Calu3 (cell line): ENCODE results near the gene ANKRD33B. TPM values are rescaled to one million over a fixed set of nuclear protein-coding genes. Genes with fewer than 3 reads are reported as not detected.

Source experiments
- BruUV-seq: library from RNA; stranded (reverse); fragments of 400-500 nt; replicated peaks from 2 replicates; lab custom pipeline; 2021; lab: Mats Ljungman, UMichigan
- CTCF ChIA-PET: fragments of 300-600 bp; sonication (Branson Sonifier 250); formaldehyde crosslinking; loops from one replicate; lab custom pipeline; 2022; ENCODE audit warnings: antibody characterized with exemption; lab: Charles Lee
- DNase-seq: peaks from one replicate; pipeline ENCODE4 v3.0.0; 2022
- H3K27ac Mint-ChIP-seq: one replicate; pipeline ENCODE4 v1.8.0; 2022; ENCODE audit warnings: mixed read lengths; ENCODE audit not compliant: unreplicated experiment
- H3K27me3 Mint-ChIP-seq: one replicate; pipeline ENCODE4 v1.8.0; 2022; ENCODE audit warnings: mixed read lengths; ENCODE audit not compliant: unreplicated experiment
- H3K36me3 Mint-ChIP-seq: one replicate; pipeline ENCODE4 v1.8.0; 2022; ENCODE audit warnings: mild to moderate bottlenecking, moderate library complexity, mixed read lengths; ENCODE audit not compliant: insufficient read depth, unreplicated experiment
- H3K4me1 Mint-ChIP-seq: one replicate; pipeline ENCODE4 v1.8.0; 2022; ENCODE audit warnings: mild to moderate bottlenecking, low read depth, mixed read lengths; ENCODE audit not compliant: unreplicated experiment
- H3K4me3 Mint-ChIP-seq: one replicate; pipeline ENCODE4 v1.8.0; 2022; ENCODE audit warnings: mild to moderate bottlenecking, low read depth, moderate library complexity, mixed read lengths; ENCODE audit not compliant: unreplicated experiment
- H3K9me3 Mint-ChIP-seq: one replicate; pipeline ENCODE4 v1.8.0; 2022; ENCODE audit warnings: low read depth, mixed read lengths; ENCODE audit not compliant: unreplicated experiment
- CTCF ChIP-seq: fragments of 200-600 bp; IDR thresholded peaks from one replicate; pipeline ENCODE4 v1.8.0; 2022; ENCODE audit warnings: antibody characterized with exemption; ENCODE audit not compliant: unreplicated experiment
- intact Hi-C: fragments of 100-400 bp; cut with micrococcal nuclease; formaldehyde crosslinking; loops from one replicate; pipeline ENCODE4 v1.10.0; 2022; ENCODE audit not compliant: unreplicated experiment
- total RNA-seq: library from RNA; stranded (reverse); gene quantifications from 2 replicates; pipeline ENCODE4 v1.2.3, GENCODE V29; 2022

The ANKRD33B gene
- total RNA-seq, 1 experiment from 2014 or later: 3.6 TPM

GRCh38 chr5:10671041-10672008 is 107.5 kb downstream of the ANKRD33B start:
- Mint-ChIP-seq H3K27me3 (peaks cover 20% of the 10 kb centered on the region), H3K4me1 (no peaks in the 10 kb centered on the region), H3K4me3 (no peak overlapping the region), H3K27ac (no peak overlapping the region), H3K9me3 (no peaks in the 10 kb centered on the region), H3K36me3 (peaks cover 17% of the 10 kb centered on the region)
- no peak for TF ChIP-seq CTCF
- BruUV-seq: no TSS peak
- CTCF ChIA-PET: no interaction called here
- intact Hi-C loops: no loop called here
- no peak for DNase-seq

DNA sequence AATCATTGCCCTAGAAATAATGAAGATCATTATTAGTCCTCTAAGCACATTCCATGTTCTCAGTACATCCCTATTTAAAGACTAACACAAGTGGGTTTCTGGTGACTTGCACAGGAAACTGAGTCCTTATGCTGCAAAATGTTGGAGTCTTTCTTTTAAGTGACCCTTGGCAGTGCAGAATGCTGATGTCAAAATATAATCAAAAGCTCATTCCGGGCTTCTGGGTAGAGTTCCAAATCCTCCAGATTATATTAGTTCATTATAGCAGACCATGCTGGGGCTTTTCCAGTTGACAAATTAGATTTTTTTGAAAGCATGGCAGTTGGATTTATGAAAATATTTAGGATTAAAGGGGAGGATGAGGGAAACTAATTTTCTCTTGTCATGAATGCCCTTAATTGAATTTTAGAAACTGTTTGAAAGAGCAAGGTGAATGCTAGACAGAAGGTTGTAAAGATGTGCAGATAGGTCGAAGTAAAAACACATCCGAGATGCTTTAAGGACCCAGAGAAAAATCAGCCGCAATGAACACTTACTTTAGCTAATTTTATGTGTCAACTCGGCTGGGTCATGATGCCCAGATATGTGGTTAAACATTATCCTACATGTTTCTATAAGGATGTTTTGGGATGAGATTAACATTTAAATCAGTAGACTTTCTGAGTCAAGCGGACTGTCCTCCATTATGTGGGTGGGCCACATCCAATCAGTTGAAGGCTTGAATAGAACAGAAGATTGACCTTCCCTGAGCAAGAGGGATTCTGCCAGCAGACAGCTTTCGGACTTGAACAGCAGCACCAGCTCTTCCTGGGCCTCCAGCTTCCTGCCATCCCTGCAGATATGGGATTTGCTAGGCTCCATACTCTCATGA is 108.5 kb downstream of the ANKRD33B start:
- no peak for DNase-seq
- Mint-ChIP-seq H3K27ac (no peak overlapping the region), H3K27me3 (peaks cover 20% of the 10 kb centered on the region), H3K4me1 (no peaks in the 10 kb centered on the region), H3K36me3 (peaks cover 25% of the 10 kb centered on the region), H3K4me3 (no peak overlapping the region), H3K9me3 (no peaks in the 10 kb centered on the region)
- intact Hi-C loops: no loop called here
- CTCF ChIA-PET: no interaction called here
- no TSS peak for BruUV-seq
- TF ChIP-seq CTCF: no peak

GRCh38 chr5:10673017-10673389 is 109.1 kb downstream of the ANKRD33B start:
- H3K9me3 Mint-ChIP-seq: no peaks in the 10 kb centered on the region
- H3K4me1 Mint-ChIP-seq: no peaks in the 10 kb centered on the region
- H3K27me3 Mint-ChIP-seq: peaks cover 20% of the 10 kb centered on the region
- peaks cover 25% of the 10 kb centered on the region for H3K36me3 Mint-ChIP-seq
- CTCF ChIA-PET: no interaction called here
- no peak for TF ChIP-seq CTCF
- BruUV-seq: no TSS peak
- intact Hi-C loops: no loop called here
- no peak for DNase-seq
- no peak overlapping the region for H3K27ac Mint-ChIP-seq
- no peak overlapping the region for H3K4me3 Mint-ChIP-seq

GRCh38 chr5:10673407-10673806 is 109.5 kb downstream of the ANKRD33B start:
- no peak overlapping the region for H3K27ac Mint-ChIP-seq
- H3K4me1 Mint-ChIP-seq: no peaks in the 10 kb centered on the region
- intact Hi-C loops: no loop called here
- no peak overlapping the region for H3K4me3 Mint-ChIP-seq
- CTCF ChIA-PET: no interaction called here
- H3K9me3 Mint-ChIP-seq: no peaks in the 10 kb centered on the region
- no peak for DNase-seq
- BruUV-seq: no TSS peak
- TF ChIP-seq CTCF: no peak
- peaks cover 20% of the 10 kb centered on the region for H3K27me3 Mint-ChIP-seq
- H3K36me3 Mint-ChIP-seq: peaks cover 25% of the 10 kb centered on the region
